Sigmoid colon (tissue), 7 donors: ENCODE data around the gene YJEFN3. TPM values are rescaled to one million over a fixed set of nuclear protein-coding genes. Genes with fewer than 3 reads are reported as not detected.

Experiments used
- DNase-seq: peaks from one replicate; pipeline ENCODE4 v3.0.0-alpha.2; 2019
- H3K27ac ChIP-seq, 4 donors: fragments of 200-600 bp; sonication (generic); one replicate each; pipeline ENCODE4 v1.5.1; 2016 to 2019; ENCODE audit warnings: mild to moderate bottlenecking in 1 of 4
- H3K27me3 ChIP-seq, 3 donors: fragments of 200-600 bp; sonication (generic); one replicate each; pipeline ENCODE4 v1.5.1; 2019; ENCODE audit warnings: mild to moderate bottlenecking in 1 of 3
- H3K36me3 ChIP-seq, 4 donors: fragments of 200-600 bp; sonication (generic); one replicate each; pipeline ENCODE4 v1.5.1; 2016 to 2019
- H3K4me1 ChIP-seq, 4 donors: fragments of 200-600 bp; sonication (generic); one replicate each; pipeline ENCODE4 v1.5.1; 2017 to 2019
- H3K4me3 ChIP-seq, 4 donors: fragments of 200-600 bp; sonication (generic); one replicate each; pipeline ENCODE4 v1.5.1; 2017 to 2019; ENCODE audit warnings: mild to moderate bottlenecking in 2 of 4, moderate library complexity in 1 of 4
- H3K9me3 ChIP-seq, 4 donors: fragments of 200-600 bp in 3 of 4; sonication (generic) in 3 of 4; one replicate each; pipeline versions ENCODE4 v1.5.1 to v1.6.1; 2013 to 2019
- EP300 ChIP-seq, 4 donors: sonication (generic); formaldehyde crosslinking; IDR thresholded peaks; one replicate each; pipeline ENCODE4 v1.6.1; 2017; ENCODE audit warnings: antibody characterized with exemption in 4 of 4
- POLR2A ChIP-seq, 2 donors: fragments of 450-650 bp; IDR thresholded peaks; one replicate each; pipeline ENCODE4 v1.6.1; 2016; ENCODE audit warnings: antibody characterized with exemption in 2 of 2, mild to moderate bottlenecking in 2 of 2, moderate library complexity in 2 of 2
- POLR2AphosphoS5 ChIP-seq, 4 donors: sonication (generic); formaldehyde crosslinking; IDR thresholded peaks; one replicate each; pipeline ENCODE4 v1.6.1; 2017; ENCODE audit warnings: antibody characterized with exemption in 4 of 4
- WGBS, 2 donors: extraction: QIAGEN DNeasy Blood & Tissue Kit; methylation state at CpG; one replicate each; pipeline ENCODE4 v1.1.7; 2013; 5-methylcytosine and 5-hydroxymethylcytosine counted together
- intact Hi-C: fragments of 100-400 bp; cut with DNase I; formaldehyde crosslinking; loops from one replicate; pipeline ENCODE4 v1.15.1; 2023
- polyA plus RNA-seq, 3 donors: library from polyadenylated mRNA; stranded (reverse); fragments of 200-250 nt; gene quantifications; one replicate each; pipeline ENCODE4 v1.2.3, GENCODE V29; 2013
- total RNA-seq, 4 donors: library from RNA; depleted of rRNA; stranded (reverse); fragments of >200 nt; gene quantifications; one replicate each; pipeline ENCODE4 v1.1.0, GENCODE V29; 2016
- TF ChIP-seq, protein P1 (sequence below), 4 experiments: fragments of 450-650 bp in 3 of 4; fragments of 200-600 bp in 1 of 4; IDR thresholded peaks; one replicate each; pipeline ENCODE4 v1.5.1; 2016 to 2019; ENCODE audit warnings: antibody characterized with exemption in 4 of 4, mild to moderate bottlenecking in 3 of 4, moderate library complexity in 2 of 4
- donor health status: healthy with polysubstance abuse.
- donor health status: Bipolar disorder and iron deficiency.
- donor health status: healthy.

The YJEFN3 gene
- total and polyA plus RNA-seq, 7 donors = 0.71 to 14.4 (median 2.2) TPM; not detected in 2

DNA sequence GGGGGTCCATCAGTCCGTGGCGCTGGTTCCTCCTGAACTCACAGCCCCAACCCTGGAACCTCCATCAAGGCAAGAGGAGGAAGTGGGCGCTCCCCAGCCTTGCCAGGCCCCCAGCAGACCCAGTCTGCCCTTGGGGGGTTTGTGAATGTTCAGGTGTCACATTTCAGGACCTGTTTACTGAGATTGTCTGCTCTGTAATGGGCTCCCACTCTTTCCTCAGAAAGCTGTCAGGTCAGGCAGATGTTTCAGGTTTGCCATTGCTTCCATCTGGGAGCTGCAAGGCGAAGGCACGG lies 42.8 kb upstream of the YJEFN3 start:
- no peaks in the 10 kb centered on the region for H3K9me3 ChIP-seq
- H3K27me3 ChIP-seq = no peaks in the 10 kb centered on the region
- no peak for DNase-seq
- H3K4me1 ChIP-seq = peaks cover 0 to 47% (median 30%) of the 10 kb centered on the region in 4 donors
- H3K27ac ChIP-seq = no peak overlapping the region
- 93 to 97% methylated on average over 5 of the region's 5 CpGs for whole genome bisulfite sequencing, 2 donors
- H3K4me3 ChIP-seq = no peak overlapping the region
- TF ChIP-seq EP300 (IDR thresholded peaks at IDR 0.05) (no peak), POLR2AphosphoS5 (IDR thresholded peaks at IDR 0.05) (no peak), POLR2A (IDR thresholded peaks at IDR 0.05) (no peak)
- TF ChIP-seq, protein P1, sequence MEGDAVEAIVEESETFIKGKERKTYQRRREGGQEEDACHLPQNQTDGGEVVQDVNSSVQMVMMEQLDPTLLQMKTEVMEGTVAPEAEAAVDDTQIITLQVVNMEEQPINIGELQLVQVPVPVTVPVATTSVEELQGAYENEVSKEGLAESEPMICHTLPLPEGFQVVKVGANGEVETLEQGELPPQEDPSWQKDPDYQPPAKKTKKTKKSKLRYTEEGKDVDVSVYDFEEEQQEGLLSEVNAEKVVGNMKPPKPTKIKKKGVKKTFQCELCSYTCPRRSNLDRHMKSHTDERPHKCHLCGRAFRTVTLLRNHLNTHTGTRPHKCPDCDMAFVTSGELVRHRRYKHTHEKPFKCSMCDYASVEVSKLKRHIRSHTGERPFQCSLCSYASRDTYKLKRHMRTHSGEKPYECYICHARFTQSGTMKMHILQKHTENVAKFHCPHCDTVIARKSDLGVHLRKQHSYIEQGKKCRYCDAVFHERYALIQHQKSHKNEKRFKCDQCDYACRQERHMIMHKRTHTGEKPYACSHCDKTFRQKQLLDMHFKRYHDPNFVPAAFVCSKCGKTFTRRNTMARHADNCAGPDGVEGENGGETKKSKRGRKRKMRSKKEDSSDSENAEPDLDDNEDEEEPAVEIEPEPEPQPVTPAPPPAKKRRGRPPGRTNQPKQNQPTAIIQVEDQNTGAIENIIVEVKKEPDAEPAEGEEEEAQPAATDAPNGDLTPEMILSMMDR (IDR thresholded peaks at IDR 0.05) = no peak
- H3K36me3 ChIP-seq = no peaks in the 10 kb centered on the region
- intact Hi-C loops = loop anchor here (5.0 kb wide), 1 partner anchor 79 kb away; the partner anchor contains the start of gene GATAD2A

DNA sequence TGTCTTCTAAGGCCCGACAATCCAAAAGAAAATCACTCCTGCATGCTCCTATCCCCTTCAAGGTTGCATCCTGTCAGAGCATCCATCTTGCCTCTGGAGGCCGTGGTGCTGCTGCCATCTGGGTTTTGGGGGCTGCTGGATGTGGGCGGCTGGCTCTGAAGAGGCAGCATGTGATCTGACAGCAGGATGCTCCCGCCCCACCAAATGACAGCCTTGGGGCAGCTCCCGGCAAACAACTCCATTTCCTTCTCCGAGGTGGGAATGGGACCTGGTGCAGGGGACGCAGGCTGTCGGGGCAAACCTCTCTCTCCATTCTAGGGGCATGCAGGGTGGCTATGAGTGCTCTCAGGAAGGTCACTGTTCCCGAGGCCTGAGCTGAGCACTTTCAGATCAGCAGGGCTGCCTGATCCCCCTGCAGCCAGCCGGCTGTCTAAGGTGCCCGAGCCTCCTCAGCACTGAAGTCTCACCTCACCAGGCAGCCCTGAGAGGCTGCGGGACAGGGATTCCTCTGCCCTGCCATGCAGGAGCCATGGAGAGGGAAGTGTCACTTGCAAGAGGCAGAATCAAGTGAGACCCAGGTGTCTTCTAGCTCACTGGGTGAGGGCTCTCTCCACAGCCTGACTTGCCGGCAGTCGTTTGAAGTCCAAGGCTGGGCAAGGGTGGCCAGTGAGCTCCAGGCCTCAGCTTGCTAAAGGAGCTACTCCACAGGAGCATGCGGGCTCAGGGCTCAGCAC lies 42.2 kb upstream of the YJEFN3 start:
- TF ChIP-seq EP300 (IDR thresholded peaks at IDR 0.05) (no peak), POLR2AphosphoS5 (IDR thresholded peaks at IDR 0.05) (no peak), POLR2A (IDR thresholded peaks at IDR 0.05) (no peak)
- TF ChIP-seq, protein P1 (IDR thresholded peaks at IDR 0.05) = no peak
- WGBS, 2 donors = 84 to 87% methylated on average over 15 of the region's 15 CpGs
- Histone ChIP-seq H3K27ac (no peak overlapping the region), H3K4me1 (peaks cover 0 to 47% (median 30%) of the 10 kb centered on the region in 4 donors), H3K36me3 (no peaks in the 10 kb centered on the region), H3K27me3 (no peaks in the 10 kb centered on the region), H3K9me3 (no peaks in the 10 kb centered on the region), H3K4me3 (no peak overlapping the region)
- intact Hi-C loops = loop anchor here (5.0 kb wide), 1 partner anchor 79 kb away; the partner anchor contains the start of gene GATAD2A
- no peak for DNase-seq

DNA sequence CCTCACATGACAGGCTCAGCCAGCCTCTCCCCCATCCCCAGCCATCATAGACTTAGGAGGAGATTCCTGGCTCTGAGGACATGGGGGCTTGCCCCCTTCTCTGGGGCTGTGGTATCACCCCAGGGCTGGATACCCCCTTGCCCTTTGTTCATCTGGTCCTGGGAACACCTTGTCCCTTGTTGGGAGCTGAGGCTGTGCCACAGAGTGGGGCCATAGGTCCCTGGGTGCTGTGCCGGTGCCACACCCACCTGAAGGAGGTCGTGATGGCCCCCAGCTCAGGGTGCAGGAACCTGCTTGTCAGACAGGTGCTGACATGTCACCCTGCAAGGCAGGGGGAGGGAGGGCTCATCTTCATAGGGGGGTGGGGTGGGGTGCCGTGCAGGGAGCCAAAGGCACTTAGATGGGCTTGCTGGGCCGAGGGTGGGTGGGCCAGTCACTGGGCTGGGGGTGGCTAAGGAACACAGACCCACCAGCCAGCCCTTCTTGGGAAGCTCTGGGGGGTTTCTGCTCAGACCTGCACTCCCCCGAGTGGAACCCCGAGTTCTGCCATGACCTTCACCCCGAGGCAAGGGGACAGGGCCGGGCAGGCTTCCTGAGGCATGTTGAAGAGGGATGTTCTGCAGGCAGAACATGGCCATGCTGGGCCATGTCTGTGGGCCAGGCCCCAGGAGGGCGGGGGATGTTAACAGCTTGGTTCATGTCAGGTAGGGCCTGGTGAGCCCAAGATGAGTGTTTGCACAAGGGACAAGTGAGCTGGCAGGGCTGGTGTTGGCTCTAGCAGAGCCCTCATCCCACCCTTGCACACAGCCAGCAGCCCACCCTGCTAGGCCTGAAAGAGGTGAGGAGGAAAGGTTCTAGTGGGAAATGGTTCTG lies 41.4 kb upstream of the YJEFN3 start:
- intact Hi-C loops = loop anchor here (5.0 kb wide), 1 partner anchor 80 kb away; the partner anchor contains the start of gene GATAD2A

More for the DNA sequence above, 41.4 kb upstream of the YJEFN3 start:
- DNase-seq = no peak
- peaks cover 0 to 5% (median 2%) of the 10 kb centered on the region in 4 donors for H3K36me3 ChIP-seq
- H3K4me3 ChIP-seq = no peak overlapping the region
- peaks cover 0 to 47% (median 30%) of the 10 kb centered on the region in 4 donors for H3K4me1 ChIP-seq
- H3K9me3 ChIP-seq = no peaks in the 10 kb centered on the region
- no peak overlapping the region for H3K27ac ChIP-seq
- H3K27me3 ChIP-seq = no peaks in the 10 kb centered on the region
- TF ChIP-seq EP300 (IDR thresholded peaks at IDR 0.05) (no peak), POLR2AphosphoS5 (IDR thresholded peaks at IDR 0.05) (no peak), POLR2A (IDR thresholded peaks at IDR 0.05) (no peak)
- TF ChIP-seq, protein P1 (IDR thresholded peaks at IDR 0.05) = no peak
- 62 to 82% methylated on average over 9 of the region's 9 CpGs for WGBS, 2 donors
